Kidney epithelial cell (primary cell): ENCODE results near the gene GPN1. TPM values are rescaled to one million over a fixed set of nuclear protein-coding genes. Genes with fewer than 3 reads are reported as not detected.
A peak's percentile ranks its signal among the peaks of the same experiment; 100 is the strongest.
"Not testable (repeated sequence)": the region's sequence is repeated elsewhere in the genome, so short reads cannot be mapped to it uniquely, and the experiment has no call there.

Experiments used
- DNase-seq: peaks from one replicate; pipeline ENCODE4 v3.0.0-alpha.2; 2010; ENCODE audit warnings: low read depth
- H3K27me3 ChIP-seq: 2 replicates; pipeline ENCODE4 v1.6.0; 2011; ENCODE audit warnings: low read length; ENCODE audit not compliant: control insufficient read depth, insufficient read depth
- H3K36me3 ChIP-seq: 2 replicates; pipeline ENCODE4 v1.5.1; 2011; ENCODE audit warnings: low read length; ENCODE audit not compliant: control insufficient read depth, insufficient read depth
- H3K4me3 ChIP-seq: 2 replicates; pipeline ENCODE4 v1.5.1; 2011; ENCODE audit warnings: low read depth, mild to moderate bottlenecking, control low read depth, low read length
- total RNA-seq: library from RNA; depleted of rRNA; stranded (reverse); fragments of >200 nt; gene quantifications from 2 replicates; pipeline ENCODE4 v1.2.3, GENCODE V29; 2015
- TF ChIP-seq, protein P1 (sequence below): IDR thresholded peaks from 2 replicates; pipeline ENCODE4 v1.5.1; 2011; ENCODE audit warnings: mild to moderate bottlenecking, moderate library complexity, low read length, control low read depth, inconsistent platforms; ENCODE audit not compliant: insufficient read depth, poor library complexity, severe bottlenecking

The GPN1 gene
- total RNA-seq, 1 donor from 2014 or later = 58.3 TPM

DNA sequence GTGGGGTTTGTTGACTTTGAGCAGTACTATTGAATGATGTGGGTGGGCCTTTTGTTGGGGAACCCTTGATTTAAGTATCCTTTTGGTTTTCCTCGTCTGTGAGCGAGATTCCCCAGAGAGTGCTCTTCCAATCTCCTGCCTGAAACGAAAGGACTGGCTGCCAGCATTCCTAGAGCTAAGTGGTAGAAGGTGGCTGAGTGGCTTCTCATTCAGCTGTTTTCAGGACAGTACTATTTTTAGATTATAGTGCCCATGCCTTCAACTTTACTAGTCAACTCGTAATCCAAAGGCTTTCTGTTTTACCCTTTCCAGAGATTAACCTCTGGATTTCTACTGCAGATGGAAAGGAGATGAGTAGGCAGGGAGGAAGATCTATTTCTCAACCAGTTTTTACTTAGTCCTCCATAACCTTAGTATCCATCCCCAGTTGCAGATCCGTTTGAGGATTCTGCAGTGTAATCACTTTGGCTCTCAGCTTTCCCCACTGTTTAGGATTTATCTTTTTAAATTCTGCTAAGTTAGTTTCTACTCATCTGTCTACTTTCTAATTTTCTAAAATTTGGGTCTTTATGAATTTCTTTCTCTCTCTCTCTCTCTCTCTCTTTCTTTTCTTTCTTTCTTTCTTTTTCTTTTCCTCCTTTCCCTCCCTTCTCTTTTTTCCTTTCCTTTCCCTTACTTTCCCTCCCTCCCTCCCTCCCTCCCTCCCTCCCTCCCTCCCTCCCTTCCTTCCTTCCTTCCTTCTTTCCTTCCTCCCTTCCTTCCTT, 44.1 kb downstream of the GPN1 start:
- TF ChIP-seq, protein P1, sequence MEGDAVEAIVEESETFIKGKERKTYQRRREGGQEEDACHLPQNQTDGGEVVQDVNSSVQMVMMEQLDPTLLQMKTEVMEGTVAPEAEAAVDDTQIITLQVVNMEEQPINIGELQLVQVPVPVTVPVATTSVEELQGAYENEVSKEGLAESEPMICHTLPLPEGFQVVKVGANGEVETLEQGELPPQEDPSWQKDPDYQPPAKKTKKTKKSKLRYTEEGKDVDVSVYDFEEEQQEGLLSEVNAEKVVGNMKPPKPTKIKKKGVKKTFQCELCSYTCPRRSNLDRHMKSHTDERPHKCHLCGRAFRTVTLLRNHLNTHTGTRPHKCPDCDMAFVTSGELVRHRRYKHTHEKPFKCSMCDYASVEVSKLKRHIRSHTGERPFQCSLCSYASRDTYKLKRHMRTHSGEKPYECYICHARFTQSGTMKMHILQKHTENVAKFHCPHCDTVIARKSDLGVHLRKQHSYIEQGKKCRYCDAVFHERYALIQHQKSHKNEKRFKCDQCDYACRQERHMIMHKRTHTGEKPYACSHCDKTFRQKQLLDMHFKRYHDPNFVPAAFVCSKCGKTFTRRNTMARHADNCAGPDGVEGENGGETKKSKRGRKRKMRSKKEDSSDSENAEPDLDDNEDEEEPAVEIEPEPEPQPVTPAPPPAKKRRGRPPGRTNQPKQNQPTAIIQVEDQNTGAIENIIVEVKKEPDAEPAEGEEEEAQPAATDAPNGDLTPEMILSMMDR = no peak
- Histone ChIP-seq H3K27me3 (no peaks in the 10 kb centered on the region), H3K36me3 (no peaks in the 10 kb centered on the region), H3K4me3 (no peak overlapping the region)
- no peak for DNase-seq

DNA sequence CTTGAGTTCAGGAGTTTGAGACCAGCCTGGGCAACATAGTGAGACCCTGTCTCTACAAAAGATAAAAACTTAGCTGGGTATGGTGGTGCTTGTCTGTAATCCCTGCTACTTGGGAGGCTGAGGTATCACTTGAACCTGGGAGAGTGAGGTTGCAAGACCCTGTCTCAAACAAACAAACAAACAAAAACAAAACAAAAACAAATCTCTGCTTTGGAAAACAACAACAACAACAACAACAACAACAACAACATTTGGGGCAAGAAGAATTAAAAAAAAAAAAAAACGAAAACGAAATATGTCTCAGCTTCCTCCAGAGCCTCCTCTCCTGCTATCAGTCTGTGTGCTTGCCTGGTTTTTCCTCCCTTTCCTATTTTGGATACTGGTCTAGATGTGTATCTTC, 51.7 kb downstream of the GPN1 start:
- Histone ChIP-seq H3K36me3 (peaks cover 2% of the 10 kb centered on the region), H3K4me3 (no peak overlapping the region), H3K27me3 (no peaks in the 10 kb centered on the region)
- no peak for DNase-seq
- TF ChIP-seq, protein P1 = no peak

DNA sequence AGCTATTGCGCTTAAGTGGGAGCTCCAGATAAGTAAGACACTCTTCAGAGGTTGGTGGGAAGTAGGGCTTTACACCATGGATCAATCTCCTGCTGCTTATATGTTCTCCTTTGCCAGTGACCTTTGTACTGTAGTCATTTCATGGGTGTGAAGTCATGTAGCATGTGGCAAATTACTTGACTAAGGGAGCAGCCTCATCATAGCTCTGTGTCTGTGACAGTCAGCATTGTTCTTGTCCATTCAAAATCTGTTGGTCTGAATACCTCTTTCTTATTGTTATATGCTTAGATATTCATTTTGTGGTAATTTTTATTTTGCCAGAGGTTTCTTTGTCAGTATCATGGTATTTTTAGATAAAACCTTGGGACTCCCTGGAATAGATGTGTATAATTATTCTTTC, 53.0 kb downstream of the GPN1 start:
- Histone ChIP-seq H3K4me3 (no peak overlapping the region), H3K36me3 (peaks cover 2% of the 10 kb centered on the region), H3K27me3 (no peaks in the 10 kb centered on the region)
- no peak for DNase-seq
- TF ChIP-seq, protein P1 = no peak

DNA sequence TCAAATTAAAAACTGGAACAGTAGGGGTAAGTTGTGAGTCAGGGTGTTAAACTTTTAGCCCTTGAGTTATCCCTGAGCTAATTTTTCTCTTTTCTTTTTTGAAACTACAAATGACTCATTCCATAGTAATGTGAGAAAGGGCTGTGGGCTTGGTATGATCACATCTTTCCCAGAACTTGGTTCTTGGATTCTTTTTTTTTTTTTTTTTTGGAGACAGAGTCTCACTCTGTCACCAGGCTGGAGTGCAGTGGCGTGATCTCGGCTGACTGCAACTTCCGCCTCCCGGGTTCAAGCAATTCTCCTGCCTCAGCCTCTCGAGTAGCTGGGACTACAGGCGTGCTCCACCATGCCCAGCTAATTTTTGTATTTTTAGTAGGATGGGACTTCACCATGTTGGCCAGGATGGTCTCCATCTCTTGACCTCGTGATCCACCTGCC, 53.5 kb downstream of the GPN1 start:
- H3K36me3 ChIP-seq, H3K4me3 ChIP-seq, H3K27me3 ChIP-seq: not testable (repeated sequence)
- peak; percentile 89 for DNase-seq

DNA sequence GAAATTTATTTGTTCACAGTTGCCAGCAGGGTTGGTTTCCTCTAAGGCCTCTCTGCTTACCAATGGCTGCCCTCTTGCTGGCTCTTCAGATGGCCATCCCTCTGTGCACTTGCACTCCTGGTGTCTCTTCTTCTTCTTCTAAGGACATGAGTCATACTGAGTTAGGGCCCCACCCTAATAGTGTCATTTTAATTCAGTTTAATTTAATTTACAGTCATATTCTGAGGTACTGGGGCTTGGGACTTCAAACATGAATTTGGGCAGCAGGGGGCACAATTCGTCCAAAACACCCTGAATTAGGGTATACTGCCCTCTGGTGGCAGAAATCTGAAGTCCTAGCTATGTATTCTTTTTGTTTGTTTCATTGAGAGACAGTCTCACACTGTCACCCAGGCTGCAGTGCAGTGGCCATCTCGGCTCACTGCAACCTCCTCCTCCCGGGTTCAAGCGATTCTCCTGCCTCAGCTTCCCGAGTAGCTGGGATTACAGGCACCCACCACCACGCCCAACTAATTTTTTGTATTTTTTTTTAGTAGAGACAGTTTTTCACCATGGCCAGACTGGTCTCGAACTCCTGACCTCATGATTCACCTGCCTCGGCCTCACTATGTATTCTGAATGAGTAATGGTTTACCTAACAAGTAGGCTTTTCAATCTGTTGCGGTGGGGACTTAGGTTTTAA, 54.7 kb downstream of the GPN1 start:
- Histone ChIP-seq H3K36me3 (peaks cover 4% of the 10 kb centered on the region), H3K27me3 (no peaks in the 10 kb centered on the region), H3K4me3 (no peak overlapping the region)
- DNase-seq = peak; percentile 61
- TF ChIP-seq, protein P1 = peak; percentile 87

DNA sequence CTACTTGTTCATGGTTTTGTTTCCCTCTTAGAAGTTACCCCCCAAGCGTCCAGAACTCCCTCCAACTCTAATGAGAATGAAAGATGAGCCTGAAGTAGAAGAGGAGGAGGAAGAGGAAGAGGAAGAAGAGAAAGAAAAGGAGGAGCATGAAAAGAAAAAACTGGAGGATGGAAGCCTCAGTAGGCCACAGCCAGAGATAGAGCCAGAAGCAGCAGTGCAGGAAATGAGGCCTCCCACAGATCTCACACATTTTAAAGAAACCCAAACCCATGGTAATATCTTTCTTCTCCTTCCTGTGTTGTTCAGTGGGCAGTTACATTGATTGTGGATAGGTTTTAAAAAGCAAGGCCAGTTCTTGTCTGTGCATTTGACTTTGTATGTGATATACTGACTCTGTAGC, 56.2 kb downstream of the GPN1 start:
- not testable (repeated sequence) for DNase-seq, H3K27me3 ChIP-seq, H3K4me3 ChIP-seq, H3K36me3 ChIP-seq

DNA sequence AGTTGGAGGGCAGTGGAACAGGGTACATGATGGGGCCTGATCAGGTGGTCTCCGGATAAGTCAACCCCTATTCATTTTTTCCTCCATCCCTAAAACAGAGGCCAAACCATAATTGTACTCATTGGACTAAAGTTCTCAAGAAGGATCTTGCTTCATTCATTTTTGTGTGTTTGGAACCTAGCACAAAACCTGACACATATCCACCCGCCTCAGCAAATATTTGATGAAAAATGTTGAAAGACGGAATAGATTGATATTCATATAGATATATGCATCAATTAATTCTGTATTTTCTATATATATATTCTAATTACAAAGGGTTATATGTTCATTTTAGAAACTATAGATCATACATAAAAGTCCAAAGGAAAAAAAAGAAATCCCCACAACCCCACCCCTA, 56.7 kb downstream of the GPN1 start:
- DNase-seq = no peak
- peaks cover 4% of the 10 kb centered on the region for H3K36me3 ChIP-seq
- TF ChIP-seq, protein P1 = no peak

More for the DNA sequence above, 56.7 kb downstream of the GPN1 start:
- Histone ChIP-seq H3K4me3 (no peak overlapping the region), H3K27me3 (no peaks in the 10 kb centered on the region)
